IMR-90 (cell line): ENCODE measurements around the gene AHDC1.

Experiments
- BHLHE40 ChIP-seq: fragments of 150-350 bp; IDR thresholded peaks from 2 replicates; pipeline ENCODE4 v1.6.1; 2016; ENCODE audit warnings: mild to moderate bottlenecking, low read depth, low read length
- CTCF ChIP-seq: conservative IDR thresholded peaks from 2 replicates; pipeline ENCODE4 v1.5.1; 2012; ENCODE audit warnings: mild to moderate bottlenecking, low read depth, low read length, improper control_type of control experiment
- MAZ ChIP-seq: IDR thresholded peaks from 2 replicates; pipeline ENCODE4 v1.6.1; 2012; ENCODE audit warnings: low read depth, mild to moderate bottlenecking, low read length, improper control_type of control experiment, moderate library complexity, borderline replicate concordance
- MXI1 ChIP-seq: IDR thresholded peaks from 2 replicates; pipeline ENCODE4 v1.6.1; 2012; ENCODE audit warnings: low read depth, mild to moderate bottlenecking, low read length, moderate library complexity, borderline replicate concordance
- POLR2A ChIP-seq: IDR thresholded peaks from 2 replicates; pipeline ENCODE4 v1.6.1; 2012; ENCODE audit warnings: mild to moderate bottlenecking, low read depth, low read length

DNA sequence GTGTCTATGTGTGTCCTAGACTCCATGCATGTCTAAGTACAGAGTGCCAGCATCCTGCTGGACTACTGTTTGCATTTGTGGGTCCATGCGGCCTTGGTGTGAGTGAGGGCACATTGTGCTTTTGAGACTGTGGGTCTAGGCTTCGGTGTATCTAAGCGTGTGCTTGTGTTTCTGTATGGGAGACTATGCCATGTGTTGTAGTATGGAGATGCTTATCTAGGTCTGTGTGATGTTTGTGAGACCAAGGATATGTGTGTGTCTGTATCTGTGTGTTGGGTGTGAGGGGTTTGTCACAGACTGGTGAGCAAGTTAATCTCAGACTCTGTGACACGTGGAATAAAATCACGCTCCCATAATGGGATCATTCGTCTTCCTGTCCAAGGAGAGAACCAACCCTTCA, 14.5 kb downstream of the AHDC1 start:
- TF ChIP-seq CTCF (no peak), POLR2A (no peak), BHLHE40 (no peak), MXI1 (no peak), MAZ (no peak)
